Hematopoietic multipotent progenitor cell (in vitro differentiated cells): ENCODE results near the gene CGB2. TPM values are rescaled to one million over a fixed set of nuclear protein-coding genes. Genes with fewer than 3 reads are reported as not detected.
A peak's percentile ranks its signal among the peaks of the same experiment; 100 is the strongest.

ENCODE experiments used
- DNase-seq, 3 donors: peaks; one replicate each; pipeline ENCODE4 v3.0.0-alpha.2; 2011 to 2015; ENCODE audit warnings: low read depth in 2 of 3, low spot score in 2 of 3
- total RNA-seq: library from RNA; depleted of rRNA; stranded (reverse); fragments of >200 nt; gene quantifications from one replicate; pipeline ENCODE4 v1.2.3, GENCODE V29; 2012

The CGB2 gene
- not detected for total RNA-seq

DNA sequence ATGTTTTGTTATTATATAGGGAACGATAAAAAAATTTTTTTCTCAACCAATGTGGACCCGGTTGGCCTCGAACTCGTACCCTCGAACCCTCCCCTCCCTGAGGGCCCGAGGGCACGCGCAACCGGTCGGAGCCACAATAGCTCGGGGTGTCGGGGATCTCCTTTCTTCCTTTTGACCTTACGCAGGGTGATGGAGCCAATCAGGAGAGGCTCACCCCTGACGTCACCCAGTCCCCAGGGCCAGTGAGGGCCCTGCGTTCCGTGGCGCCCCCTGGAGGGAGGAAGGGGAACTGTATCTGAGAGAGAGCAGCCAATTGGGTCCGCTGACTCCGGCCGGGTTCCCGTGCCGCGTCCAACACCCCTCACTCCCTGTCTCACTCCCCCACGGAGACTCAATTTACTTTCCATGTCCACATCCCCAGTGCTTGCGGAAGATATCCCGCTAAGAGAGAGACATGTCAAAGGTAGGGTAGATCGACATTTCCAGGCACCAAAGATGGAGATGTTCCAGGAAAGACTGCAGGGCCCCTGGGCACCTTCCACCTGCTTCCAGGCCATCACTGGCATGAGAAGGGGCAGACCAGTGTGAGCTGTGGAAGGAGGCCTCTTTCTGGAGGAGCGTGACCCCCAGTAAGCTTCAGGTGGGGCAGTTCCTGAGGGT, at the start of gene CGB2:
TSS of gene CGB2 (plus strand) at position 249 of the 660 bp plus-strand sequence. CDS start at position 455, 206 bp downstream.
- peak in 2 of 3 donors; percentile 50 to 60 for DNase-seq

DNA sequence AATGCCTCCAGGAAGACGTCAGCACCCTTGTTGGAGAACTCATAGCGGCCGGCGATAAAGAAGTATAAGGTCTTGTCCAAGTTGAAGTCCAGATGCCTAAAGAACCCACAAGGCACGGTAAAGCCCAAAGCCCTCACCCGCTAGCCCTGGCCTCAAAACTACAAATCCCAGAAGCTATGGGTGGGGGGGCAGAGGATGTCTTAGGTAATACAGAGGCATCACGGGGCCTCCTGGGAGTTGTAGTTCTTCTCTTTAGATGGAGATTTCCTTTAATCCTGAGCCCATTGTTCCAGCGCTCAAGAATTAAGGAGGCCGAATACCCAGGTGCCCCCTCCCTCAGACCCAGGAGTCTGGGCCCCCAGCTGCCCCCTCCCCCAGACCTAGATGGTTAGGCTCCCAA, 49.4 kb upstream of the CGB2 start:
- DNase-seq, result no peak

DNA sequence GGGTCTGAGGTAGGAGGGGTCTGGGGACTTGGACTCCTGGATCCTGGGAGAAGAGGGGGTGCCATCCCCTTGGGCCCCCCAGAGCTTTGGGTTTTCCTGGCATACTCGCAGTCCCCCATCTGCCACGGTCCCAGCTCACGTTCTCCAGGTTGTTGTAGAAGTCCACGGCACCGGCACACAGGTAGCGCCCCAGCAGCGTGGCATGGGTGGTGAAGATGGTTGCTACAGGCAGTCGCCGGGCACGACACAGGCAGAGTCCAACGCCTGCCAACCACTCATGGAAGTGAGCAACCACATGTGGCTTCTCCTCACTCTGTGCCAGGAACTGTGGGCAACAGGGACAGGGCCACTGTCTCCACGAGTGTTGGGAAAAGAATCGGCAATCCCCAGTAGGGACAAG, 46.0 kb upstream of the CGB2 start:
- DNase-seq, result no peak

DNA sequence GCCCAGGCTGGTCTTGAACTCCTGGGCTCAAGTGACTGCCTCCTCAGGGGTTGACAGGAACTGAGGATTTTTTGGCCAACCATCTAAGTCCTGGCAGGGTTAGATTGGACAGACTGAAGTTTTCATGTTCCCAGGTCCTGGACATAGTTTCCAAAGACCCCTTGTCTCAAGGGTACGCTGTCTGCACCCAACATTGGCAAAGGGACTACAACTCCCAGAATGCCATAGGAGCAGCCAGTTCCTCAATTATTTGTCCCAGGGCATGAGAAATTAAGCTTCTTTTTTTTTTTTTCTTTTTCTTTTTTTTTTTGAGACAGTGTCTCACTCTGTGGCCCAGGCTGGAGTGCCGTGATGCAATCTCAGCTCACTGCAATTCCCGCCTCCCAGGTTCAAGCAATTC, 45.5 kb upstream of the CGB2 start:
- DNase-seq, result no peak

DNA sequence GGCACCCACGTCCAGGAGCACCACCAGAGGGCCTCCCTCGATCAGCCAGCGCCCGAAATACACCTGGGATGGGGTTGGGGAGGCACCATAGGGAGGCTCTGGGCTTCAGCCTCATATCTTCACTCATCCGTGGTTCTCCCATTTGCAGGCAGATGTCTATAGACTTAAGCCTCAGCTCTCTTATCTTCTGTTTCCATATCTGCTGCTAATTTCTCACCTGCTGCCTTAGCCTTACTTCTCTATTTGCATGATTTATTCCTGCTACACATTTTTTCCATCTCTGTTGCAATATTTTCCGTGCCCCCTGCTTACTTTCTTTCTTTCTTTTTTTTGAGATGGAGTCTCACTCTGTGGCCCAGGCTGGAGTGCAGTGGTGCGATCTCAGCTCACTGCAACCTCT, 44.4 kb upstream of the CGB2 start:
- no peak for DNase-seq

DNA sequence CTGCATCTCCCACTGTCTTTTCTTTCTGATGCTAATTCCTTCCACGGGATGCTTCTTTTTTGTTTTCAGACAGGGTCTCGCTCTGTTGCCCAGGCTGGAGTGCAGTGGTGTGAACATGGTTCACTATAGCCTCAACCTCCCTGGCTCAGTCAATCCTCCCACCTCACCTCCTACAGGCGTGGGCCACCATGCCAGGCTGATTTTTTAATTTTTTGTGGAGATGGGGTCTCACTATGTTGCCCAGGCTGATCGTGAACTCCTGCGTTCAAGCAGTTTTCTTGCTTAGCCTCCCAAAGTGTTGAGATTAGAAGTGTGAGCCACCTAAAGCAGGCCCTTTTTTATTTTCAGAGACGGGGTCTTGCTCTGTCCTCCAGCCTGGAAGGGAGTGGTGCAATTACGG, 43.4 kb upstream of the CGB2 start:
- no peak for DNase-seq

DNA sequence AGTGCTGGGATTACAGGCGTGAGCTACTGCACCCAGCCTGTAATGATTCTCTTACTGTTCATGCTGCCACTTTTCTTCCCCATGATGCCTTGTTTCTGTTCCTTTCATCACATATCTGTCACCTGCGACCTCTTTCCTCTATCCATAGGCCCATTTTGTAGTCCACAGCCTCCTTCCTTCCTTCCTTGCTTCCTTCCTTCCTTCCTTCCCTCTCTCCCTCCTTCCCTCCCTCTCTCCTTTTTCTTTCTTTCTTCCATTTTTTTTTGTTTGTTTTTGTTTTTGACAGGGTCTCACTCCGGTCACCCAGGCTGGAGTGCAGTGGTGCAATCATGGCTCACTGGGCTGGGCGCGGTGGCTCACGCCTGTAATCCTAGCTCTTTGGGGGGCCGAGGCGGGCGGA, 42.8 kb upstream of the CGB2 start:
- DNase-seq, result no peak

DNA sequence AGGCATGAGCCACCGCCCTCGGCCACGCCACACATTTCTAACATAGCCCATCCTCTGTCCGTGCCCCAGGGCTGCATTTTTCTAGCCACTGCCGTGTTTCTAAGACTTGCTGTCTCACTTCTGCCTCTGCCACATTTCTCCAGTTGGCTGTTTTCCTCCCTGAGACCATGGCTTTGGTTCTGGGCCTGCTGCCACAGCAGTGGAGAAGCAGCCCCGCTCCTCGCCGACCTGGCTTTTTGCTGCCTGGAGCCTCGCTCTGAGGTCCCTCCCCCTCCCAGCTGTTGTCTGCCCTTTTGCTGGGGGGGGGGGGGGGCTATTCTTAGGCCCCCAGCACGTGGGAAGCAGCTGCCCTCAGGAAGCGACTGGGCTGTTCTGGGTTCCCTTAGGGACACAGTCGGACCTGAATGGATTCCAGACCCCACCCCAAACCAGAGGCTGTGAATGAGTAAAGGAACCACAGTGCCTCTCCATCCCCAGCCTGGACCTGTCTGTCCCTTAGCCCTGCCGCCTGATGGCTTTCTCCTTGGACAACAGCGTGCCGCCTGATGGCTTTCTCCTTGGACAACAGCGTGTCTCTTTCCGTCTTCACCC, 41.9 kb upstream of the CGB2 start:
- no peak for DNase-seq

DNA sequence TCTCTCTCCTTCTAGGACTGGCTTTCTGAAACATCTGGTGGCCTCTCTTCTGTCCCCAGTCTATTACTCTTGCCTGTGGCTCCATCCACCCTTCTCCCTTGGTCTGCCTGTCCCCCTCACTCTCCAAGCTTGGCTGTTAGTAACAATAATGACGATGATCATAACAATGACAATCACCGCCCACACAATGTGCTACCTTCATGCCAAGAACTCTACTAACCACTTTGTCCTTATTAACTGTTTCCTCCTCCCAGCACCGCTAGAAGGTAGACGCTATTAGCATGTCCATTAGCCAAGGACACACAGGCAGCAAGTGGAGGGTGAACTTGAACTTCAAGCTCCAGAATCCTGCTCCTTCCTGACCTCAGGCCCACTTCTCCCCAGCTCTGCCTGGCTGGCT, 41.3 kb upstream of the CGB2 start:
- no peak for DNase-seq

DNA sequence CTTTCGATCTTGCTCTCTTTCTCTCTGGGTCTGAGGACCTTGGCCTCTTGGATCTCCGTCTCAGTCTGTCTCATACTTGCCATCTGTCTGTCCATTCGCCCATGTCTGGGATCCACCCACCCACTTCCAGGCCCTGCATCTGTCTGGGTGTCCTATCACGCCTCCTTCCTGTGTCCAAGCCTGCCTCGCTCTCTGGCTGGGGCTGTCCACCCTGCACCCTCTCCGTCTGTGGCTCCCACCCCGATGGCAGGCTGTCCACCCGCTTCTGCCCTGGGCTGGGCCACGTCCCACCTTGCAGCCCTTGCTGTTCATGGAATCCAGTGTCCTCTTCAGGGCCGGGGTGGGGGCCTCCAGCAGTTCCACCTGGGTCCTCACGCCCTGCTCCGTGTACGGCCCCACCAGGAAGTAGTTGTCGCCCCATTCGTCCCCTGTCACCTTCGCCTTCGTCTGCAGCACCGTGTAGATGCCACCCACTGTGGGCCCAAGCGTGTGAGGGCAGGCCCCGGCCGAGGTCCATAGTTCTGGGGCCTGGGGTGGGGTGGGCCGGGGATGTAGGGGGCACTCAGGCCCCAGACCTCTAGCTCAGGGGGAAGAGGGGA, 40.6 kb upstream of the CGB2 start:
- no peak for DNase-seq

DNA sequence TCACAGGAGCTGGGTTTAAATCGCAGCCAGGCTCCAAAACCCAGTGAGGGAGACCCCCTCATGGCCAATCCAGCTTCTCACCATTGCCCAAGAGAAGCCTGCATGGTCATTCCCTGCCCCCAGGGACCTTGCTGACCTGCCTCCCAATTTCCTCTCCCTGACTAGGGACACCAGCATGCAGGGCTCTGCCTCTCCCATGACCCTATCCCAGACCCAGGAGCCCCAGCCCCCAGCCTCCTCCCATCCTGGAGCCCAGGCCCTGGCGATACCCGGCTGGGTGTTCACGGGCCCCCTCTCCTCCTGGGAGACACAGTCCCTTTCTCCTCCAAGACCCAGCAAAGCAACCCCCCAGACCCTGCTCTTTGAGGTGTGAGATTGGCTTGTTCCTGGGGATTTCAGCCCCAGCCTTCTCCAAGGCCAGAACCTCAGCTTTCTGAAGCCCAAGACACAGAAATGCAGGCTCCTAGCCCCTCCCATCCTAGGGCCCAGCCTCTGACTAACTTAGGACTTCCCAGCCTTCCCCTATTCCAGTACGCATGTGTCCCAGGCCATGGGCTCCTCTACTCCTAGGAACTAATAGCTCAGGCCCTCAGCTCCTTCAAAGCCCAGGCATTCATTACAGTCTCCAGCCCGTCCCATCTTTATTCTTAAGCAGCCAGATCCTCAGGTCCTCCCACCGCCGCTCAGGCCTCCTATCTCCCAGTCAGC, 39.7 kb upstream of the CGB2 start:
- DNase-seq, result no peak

DNA sequence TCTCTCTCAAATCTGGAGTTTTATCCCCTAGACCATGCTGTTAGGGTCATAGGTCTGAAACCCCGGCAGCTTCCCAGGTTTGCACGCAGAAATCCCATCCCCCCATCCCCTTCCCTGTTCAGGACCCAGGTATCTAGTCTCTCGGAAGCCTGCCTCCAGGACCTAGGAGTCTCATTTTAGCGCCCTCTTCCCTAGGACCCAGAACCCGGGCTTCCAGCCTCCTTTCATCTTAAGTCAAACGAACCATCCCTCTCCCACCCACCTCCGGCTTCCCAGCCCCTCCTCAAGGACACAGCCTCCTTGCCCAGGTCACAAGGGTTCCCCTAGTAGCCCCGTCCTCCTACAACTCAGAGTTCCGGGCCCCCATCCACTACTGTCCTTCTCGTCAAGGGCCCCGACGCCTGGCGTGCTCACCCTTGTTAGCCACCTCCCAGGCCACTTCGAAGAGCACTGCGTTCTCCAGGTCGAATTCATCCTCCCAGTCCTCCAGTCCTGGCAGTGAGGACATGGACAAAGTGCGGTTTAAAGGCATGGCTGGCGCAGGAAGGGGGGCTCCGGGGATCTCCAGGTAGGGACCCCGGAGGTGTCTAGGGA, 39.0 kb upstream of the CGB2 start:
- DNase-seq, result no peak

DNA sequence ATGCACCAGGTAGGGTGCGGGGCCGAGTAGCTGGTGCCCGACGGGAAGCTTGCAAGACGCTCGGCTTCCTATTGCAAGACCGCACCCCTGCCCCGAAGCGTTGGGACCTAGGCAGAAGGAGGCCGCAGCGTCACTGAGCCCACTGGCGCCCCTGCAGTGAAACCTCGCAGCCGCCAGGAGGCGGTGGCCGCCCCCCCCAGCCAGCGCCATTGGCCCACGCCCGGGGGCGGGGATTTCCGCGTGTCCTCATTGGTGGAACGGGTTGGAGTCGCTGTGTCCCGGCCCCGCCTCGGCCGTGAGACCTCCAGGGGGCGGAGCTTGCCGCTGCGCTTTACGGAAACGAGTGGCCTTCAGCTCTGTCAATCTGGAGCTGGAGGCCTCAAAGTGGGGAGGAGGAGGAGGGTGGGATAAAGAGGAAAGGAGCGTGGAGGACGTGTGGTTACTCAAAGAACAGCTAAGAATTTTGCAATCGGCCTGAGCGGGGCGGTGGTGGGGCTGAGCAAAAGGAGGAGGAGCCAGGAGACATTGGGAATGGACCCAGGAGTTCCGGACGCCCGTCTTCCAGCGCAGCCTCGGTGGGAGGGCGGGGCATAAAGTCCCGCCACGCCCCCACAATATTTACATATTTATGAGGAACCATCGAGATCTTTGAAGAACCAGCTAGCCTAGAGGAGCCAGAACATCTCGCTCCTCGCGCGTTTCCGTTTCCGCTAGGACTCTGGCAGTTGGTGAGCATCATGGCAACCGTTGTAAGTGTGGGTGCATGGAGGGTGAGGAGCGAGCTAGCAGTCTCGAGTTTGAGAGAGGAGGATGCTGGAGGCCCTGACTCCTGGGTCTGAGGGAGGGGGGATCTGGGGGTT, 38.3 kb upstream of the CGB2 start, which contains the start of the genes GYS1 and RUVBL2:
TSS of gene GYS1 (minus strand) at position 135 of the 860 bp plus-strand sequence. CDS start 197 bp downstream, outside the sequence.
TSS of gene RUVBL2 (plus strand) at position 713 of the 860 bp plus-strand sequence. CDS start at position 738, 25 bp downstream.
- peak; percentile 96 to 100 (median 100) for DNase-seq

DNA sequence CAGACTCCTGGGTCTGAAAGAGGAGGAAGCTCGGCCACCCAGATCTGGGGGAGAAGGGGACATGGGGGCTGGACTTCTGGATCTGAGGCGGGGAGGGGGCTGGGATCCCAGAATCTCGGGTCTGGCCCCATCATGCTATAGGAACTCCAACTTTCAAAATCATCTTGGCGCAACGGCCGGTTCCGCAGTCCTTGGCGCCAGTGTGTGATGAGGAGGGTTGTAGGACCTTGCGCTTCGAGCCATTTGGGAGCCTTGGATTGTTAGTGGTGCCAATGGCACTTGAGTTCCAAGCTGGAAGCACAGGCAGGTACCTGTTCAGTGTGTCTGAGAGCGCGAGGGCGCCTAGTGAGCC, 37.7 kb upstream of the CGB2 start:
- DNase-seq, result no peak

DNA sequence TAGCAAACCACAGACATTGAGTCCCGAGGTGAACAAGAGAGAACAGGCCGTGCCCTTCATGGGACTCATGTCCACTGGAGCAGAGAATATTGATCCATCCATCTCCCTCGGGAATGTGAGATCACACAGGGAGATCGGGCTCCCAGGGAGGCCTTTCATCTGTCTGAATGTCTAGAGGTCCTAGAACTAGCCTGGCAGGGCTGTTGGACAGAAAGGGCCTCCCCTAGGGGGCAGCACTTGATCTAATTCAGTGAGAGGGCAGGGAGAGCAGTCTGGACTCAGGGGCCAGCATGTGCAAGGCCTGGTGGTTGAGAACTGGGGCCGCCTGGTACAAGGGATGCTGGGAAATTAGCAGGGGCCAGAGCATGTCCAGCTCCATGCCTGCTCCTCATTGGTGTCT, 33.7 kb upstream of the CGB2 start:
- DNase-seq, result peak in 2 of 3 donors; percentile 52 to 66

DNA sequence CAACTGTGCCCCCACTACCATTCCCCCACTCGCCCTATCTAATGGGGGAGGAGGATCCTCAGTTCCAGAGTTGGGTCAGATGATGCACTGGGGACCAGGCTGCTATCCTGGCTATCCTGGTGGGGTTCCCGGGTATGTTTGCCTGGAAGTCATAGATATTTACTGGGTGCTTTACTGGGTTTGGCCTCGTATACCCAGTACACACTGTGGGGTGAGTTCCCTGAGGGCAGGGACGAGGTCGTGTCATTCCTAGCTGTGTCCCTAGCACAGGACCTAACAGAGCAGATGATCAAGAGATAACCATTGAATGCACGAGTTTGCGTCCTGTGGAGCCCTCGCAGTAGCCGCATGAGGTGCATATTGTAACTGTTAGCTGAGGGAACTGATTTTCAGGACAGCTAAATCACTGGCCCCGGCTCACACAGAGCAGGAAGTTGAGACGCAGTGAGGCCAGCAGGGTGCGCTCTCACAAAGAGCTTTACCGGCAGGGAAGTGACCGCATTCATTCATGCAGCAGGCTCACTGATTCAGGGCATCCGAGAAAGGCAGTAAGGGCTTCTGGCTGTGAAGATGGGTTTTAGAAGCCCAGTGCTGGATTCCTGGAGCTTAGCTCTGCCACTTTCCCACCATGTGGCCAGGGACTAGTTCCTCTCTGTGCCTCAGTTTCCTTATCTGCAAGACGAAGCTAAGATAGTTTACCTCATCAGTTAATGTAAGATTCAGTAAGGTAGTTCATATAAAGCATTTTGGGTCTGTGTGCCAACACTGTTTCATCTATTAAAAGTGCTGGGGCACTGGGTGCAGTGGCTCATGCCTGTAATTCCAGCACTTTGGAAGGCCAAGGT, 32.0 kb upstream of the CGB2 start:
- DNase-seq, result peak; percentile 30 to 75 (median 50)

DNA sequence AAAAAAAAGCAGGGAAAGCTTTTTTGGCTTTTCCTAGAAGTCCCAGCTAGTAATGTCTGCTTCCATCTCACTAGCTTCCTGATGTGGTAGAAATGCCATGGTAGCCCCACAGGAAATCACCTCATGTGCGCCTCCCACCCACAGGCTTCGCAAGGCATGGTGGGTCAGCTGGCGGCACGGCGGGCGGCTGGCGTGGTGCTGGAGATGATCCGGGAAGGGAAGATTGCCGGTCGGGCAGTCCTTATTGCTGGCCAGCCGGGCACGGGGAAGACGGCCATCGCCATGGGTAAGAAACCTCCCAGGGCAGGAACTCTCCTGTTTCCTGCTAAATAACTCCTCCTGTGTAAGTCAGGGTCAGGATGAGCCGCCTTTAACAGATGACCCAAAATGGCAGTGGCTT, 27.6 kb upstream of the CGB2 start:
- DNase-seq, result no peak

DNA sequence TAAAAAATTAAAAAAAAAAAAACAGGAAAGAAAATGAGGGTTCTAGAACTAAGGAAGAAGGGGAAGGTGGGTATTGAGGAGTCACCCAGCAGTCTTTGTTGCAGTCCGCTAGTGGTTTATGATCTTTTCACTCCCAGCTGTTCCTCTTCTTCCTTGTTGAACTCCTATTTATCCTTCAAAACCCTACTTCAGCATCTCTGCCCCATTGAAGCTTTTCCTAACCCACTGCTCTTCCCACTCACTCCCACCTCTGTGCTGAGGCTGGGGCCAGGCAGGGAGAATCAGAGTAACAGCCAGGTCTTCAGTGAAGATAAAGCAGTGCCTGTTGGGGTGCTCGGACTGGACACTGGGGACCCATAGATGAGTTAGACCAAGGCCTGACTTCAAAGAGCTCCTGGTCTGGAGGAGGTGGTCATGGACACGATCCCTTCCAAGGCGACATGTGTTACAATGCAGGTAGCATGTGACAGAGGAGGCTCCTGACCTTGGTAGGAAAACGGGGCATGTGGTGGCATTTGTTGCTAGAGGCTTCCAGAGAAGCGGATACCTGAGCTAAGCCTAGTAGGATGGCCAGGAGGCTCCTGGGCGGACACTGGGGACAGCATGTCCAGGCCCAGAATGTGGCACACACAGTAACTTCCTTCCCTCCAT, 26.6 kb upstream of the CGB2 start:
- DNase-seq, result no peak

DNA sequence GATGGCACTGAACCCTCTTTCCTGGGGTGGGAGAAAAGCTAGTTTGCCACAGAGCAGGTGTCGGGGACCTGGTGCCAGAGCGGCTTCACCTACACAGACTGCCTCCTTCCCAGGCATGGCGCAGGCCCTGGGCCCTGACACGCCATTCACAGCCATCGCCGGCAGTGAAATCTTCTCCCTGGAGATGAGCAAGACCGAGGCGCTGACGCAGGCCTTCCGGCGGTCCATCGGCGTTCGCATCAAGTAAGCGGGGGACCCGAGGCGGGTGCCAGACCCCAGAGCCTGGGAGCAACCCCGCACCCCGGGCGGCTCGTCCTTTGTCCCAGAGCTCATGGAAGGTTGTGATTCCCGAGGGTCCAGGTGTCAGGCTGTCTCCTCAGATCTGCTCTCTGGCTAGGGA, 24.8 kb upstream of the CGB2 start:
- DNase-seq, result no peak
